Activated T-cell treated with anti-CD3 and anti-CD28 coated beads, Interleukin-2, amount 50 U/mL, for 48 hours (primary cell): ENCODE results near the gene KLK6.
"Not testable (repeated sequence)": the region's sequence is repeated elsewhere in the genome, so short reads cannot be mapped to it uniquely, and the experiment has no call there.

ENCODE experiments used
- DNase-seq, 2 experiments: peaks; one replicate each; pipeline ENCODE4 v3.0.0-alpha.2; 2020

KLK6 gene

GRCh38 chr19:50984416-50984815 lies 15.0 kb upstream of the KLK6 start:
- DNase-seq, result not testable (repeated sequence)

DNA sequence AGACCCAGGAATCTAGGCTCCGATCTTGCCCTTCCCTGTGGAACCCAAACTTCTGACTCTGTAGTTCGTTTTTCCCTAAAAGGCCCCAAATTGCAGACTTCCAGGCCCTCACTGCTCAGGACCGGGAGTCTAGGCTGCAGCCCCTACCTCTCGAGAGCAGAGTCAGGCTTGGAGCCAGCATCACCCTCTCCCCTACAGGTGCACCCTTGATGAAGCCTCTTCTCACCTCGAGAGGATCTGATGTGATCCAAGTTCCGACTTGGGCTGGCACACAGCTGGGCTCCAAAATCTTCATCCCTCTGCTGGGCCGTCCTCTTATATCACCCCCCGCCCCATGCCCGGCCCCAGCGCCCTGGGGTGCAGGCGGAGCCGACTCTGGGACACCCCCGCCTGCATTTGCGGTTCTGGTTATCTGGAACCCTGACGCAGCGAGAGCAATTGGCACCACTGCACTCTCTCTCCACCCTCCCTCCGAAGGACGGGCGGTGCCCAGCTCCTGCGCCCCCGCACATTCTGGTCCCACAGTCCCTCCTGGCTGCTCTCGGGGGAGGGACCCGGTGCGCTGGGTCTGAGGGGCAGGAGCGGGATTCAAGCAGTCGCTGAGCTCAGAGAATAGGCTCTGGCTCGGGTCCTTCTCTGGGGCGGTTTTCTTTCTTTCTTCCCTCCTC lies 14.4 kb upstream of the KLK6 start, which contains the start of gene KLK7:
Gene KLK7 (minus strand): TSS at position 293 of the 668 bp plus-strand sequence. CDS start 1,518 bp downstream, outside the sequence.
- DNase-seq, result no peak

DNA sequence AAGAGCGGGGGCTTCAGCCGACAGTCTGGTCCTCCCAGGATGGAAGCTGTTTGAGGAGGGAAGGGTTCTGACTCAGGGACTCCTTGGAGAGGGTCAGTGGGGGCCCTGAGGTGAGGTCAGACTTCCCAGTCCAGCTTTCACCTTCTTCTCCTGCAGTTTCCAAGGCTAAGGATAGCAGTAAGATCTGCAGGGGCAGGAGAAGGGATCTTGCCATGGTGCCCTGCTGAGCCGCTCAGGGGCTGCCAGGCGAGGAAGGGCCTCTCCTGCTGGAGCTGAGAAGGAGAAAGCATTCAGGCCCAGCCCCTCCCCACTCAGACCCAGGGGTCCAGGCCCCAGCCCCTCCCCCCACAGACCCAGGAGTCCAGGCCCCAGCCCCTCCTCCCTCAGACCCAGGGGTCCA lies 12.8 kb upstream of the KLK6 start:
- DNase-seq, result no peak

DNA sequence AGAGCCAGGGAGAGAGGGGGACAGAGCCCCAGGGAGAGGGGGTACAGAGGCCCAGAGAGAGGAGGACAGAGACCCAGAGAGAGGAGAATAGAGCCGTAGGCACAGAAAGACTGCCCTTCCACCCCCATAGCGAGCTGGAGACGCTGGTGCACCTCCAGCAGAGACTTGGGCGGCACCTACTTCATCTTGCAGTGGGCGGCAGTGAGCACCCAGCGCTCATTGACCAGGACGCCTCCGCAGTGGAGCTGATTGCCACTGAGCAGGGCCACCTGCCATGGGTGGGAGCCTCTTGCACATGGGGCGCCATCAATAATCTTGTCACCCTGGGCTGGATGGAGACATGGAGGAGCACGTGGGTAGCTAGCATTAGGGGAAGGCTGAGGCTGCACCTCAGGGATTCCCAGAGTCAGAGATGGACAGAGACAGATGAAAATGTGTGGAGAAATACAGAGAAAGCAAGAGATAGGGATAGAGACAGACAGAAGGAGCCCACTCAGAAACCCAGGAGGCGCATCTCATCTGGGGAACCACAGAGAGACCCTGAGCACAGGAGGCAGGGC lies 12.3 kb upstream of the KLK6 start:
- no peak for DNase-seq

GRCh38 chr19:50980208-50980607 lies 10.8 kb upstream of the KLK6 start:
- DNase-seq, result no peak

DNA sequence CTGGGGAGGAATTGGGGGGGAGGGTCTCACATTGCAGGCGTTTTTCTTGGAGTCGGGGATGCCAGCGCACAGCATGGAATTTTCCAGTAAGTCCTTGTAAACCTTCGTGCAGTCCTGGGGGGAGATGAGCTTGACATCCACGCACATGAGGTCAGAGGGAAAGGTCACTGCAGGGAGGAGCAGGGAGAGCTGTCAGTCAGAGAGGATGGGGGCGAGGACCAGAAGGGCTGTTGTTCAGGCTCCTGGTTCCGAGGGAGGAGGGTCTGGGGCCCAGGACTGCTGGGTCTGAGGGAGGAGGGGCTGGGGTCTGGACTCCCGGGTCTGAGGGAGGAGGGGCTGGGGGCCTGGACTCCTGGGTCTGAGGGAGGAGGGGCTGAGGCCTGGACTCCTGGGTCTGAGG lies 10.4 kb upstream of the KLK6 start:
- DNase-seq, result no peak

DNA sequence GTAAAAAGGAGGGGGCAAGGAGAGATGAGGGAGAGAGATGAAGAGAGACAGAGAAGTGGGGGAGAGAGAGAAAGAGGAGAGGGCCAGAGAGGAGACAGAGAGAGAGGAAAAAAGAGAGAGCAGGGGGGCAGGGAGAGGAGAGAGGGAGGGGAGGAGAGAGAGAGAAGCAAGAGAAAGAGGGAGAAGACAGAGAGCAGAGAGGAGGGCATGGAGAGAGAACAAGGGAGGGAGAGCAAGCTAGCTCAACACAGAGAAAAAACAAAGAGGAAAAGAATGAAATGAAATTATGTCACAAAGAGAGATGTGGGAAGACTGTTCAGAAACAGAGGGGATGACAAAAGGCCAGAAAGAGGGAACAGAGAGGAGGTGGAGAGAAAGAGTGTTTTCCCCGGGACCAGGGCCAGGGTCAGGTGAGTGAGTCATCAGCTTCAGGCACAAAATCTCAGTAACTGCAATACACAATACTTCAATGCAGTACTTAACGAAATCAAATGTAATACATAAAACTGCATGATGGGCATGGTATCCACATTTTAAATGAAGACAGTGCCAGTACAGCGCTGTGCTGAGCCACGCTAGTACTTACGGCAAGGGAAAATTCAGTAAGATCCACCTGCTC lies 9.5 kb upstream of the KLK6 start:
- no peak for DNase-seq

- DNase-seq, result no peak
Measured at GRCh38 chr19:50977626-50978025, 8.2 kb upstream of the KLK6 start.

GRCh38 chr19:50975766-50976165 lies 6.4 kb upstream of the KLK6 start:
- DNase-seq, result no peak

GRCh38 chr19:50974702-50975556 lies 5.5 kb upstream of the KLK6 start:
- no peak for DNase-seq

DNA sequence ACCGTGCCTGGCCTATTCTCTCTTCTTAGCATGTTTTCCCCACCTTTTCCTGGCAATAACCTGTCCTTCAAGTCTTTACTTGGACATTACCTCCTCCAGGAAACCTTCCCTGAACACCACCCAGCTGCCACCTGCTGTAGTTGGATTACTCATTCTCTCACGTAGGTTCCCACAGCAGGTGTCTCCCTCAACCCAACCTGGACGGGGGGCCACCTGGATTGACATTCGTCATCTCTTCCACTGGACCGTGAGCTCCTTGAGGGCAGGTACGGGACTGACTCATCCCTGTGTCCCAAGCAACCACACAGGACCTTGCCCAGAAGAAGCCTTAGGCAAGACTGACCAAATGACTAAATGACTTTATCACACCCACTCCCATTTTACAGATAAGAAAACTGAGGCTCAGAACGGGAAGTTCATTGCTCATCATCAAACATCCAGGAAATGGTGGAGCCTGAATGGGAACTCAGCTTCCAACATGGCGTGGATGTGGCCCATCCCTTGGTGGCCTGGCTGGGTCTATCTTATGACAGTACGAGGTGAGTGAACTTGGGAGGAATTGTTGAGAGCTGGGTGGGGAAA lies 3.5 kb upstream of the KLK6 start:
- DNase-seq, result no peak

DNA sequence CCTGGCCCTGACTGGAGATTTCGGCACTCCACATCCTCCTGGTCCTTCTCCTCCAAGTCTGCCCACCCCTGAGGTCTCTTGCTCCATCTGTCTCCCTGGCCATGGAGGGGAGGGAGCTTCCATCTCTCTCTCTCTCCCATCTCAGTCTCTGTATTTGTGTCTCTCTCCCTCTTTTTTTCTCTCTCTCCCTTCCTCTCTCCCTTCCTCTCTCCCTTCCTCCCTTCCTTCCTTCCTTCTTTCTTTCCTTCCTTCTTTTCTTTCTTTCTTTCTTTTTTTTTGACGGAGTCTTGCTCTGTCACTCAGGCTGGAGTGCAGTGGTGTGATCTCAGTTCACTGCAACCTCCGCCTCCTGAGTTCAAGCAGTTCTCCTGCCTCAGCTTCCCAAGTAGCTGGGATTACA lies 419 bp upstream of the KLK6 start:
- not testable (repeated sequence) for DNase-seq

- DNase-seq, result no peak
Measured at GRCh38 chr19:50968716-50969412, 527 bp downstream of the KLK6 start.

DNA sequence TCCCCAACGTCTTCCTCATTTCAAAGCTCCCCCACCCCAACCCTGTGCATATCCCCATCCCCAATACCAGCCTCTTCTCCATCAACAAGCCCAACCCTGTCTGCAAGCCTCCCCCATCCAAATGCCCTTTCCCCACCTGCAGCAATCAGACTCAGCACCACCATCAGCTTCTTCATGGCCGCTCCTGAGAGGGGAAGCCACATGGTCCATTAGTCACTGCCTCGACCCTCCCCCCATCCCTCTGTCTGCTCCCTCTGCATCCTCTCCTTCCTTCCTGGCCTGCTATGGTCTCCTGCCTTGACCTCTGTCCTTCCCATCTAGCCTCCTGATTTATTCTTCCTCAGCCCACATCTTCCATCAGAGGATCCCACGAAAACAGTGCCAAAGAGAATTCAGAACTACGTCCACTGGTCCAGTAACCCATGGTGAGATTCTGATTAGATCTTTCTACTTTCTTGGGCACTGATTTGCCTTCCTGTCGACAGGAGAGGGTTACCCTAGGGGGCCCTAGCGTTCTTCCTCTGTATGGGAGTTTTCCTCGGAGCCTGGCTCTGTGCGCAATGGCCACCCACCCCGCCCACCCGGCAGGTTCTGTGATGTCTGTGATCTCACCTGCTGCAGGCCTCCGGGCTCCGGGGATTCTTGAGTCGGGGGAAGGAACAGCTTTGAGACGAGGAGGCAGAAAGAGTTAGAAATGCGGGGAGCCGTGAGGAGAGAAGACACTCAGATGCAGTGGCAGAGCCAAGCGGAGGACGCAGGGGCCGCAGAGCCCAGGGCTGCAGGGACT lies 1.3 kb downstream of the KLK6 start:
- DNase-seq, result no peak

- DNase-seq, result no peak
Measured at GRCh38 chr19:50964266-50964665, 5.1 kb downstream of the KLK6 start.

DNA sequence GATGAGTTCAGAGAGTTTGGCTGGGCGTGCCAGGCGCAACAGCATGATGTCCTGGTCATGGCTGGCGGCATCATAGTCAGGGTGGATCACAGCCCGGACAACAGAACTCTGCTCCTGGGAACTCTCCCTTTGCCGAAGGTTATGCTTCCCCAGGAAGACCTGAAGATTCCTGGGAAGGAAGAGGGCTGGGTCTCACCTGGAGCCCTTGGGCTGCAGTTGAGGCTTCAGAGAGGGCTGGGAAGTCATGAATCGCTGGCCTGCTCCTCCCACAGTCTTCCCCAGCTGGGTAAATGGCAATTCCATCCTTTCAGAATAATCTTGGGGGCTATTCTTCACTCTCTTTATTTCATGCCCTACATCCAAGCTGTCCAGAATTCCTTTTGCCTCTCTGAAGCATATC lies 6.0 kb downstream of the KLK6 start:
- DNase-seq, result no peak

- no peak for DNase-seq
Measured at GRCh38 chr19:50962245-50962644, 7.1 kb downstream of the KLK6 start.

GRCh38 chr19:50959731-50960500 lies 9.5 kb downstream of the KLK6 start:
- no peak for DNase-seq

- DNase-seq, result no peak
Measured at GRCh38 chr19:50957587-50957986, 11.8 kb downstream of the KLK6 start.

GRCh38 chr19:50952910-50953309 lies 16.5 kb downstream of the KLK6 start, which contains the start of gene KLK5:
TSS of gene KLK5 (minus strand) at chr19:50953038. CDS start at chr19:50952657, 381 bp downstream.
- no peak for DNase-seq

DNA sequence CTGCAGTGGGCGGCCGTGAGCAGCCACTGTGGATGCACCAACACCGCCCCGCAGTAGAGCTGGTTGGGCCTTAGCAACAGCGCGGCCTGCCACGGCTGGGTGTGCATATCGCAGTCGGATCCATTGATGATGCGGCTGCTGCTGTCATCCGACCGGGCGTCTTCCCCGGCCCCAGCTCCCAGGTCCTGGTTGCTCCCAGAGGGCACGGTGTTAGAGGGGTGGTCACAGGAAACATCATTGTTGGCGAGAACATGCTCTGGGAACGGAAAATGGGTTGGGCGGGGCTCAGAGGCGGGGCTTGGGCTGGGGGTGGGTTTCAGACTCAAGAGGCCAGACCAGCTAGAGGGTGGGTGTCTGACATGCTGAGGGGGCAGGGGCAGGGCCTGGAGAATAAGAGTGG lies 19.5 kb downstream of the KLK6 start:
- DNase-seq, result no peak
